Left ventricle myocardium inferior (tissue), 1 donor: Measurements from ENCODE around the gene LARGE1. TPM values are rescaled to one million over a fixed set of nuclear protein-coding genes. Genes with fewer than 3 reads are reported as not detected.

Experiments used
- DNase-seq: peaks from one replicate; pipeline ENCODE4 v3.0.0-alpha.2; 2020
- H3K27ac ChIP-seq: fragments of 200-600 bp; replicated peaks from 2 replicates; pipeline ENCODE4 v1.8.0; 2021
- H3K27me3 ChIP-seq: fragments of 200-600 bp; 2 replicates; pipeline ENCODE4 v1.8.0; 2021; ENCODE audit warnings: low read depth
- H3K36me3 ChIP-seq: fragments of 200-600 bp; 2 replicates; pipeline ENCODE4 v1.8.0; 2021
- H3K4me1 ChIP-seq: fragments of 200-600 bp; 2 replicates; pipeline ENCODE4 v1.8.0; 2021
- H3K4me3 ChIP-seq: fragments of 200-600 bp; 2 replicates; pipeline ENCODE4 v1.8.0; 2021; ENCODE audit warnings: mild to moderate bottlenecking, moderate library complexity
- H3K9me3 ChIP-seq: fragments of 200-600 bp; replicated peaks from 2 replicates; pipeline ENCODE4 v1.8.0; 2021
- intact Hi-C: fragments of 100-400 bp; cut with micrococcal nuclease; formaldehyde crosslinking; loops from one replicate; pipeline ENCODE4 v1.11.0; 2022
- total RNA-seq: library from RNA; stranded (reverse); fragmentation: NEBNext Ultra II Directional; extraction: Animal tissue kit (Norgen Biotek cat#: 25700); gene quantifications from one replicate; pipeline ENCODE4 v1.2.1, GENCODE V29; 2021
- TF ChIP-seq, protein P1 (sequence below): fragments of 200-600 bp; IDR thresholded peaks from 2 replicates; pipeline ENCODE4 v1.8.0; 2021; ENCODE audit warnings: antibody characterized with exemption, mild to moderate bottlenecking, borderline replicate concordance
- donor health status: DM: no; HTN: yes; CAD: no; lungs with severe emphysema.

Gene LARGE1
- total RNA-seq, 1 donor from 2014 or later, result 117 TPM

DNA sequence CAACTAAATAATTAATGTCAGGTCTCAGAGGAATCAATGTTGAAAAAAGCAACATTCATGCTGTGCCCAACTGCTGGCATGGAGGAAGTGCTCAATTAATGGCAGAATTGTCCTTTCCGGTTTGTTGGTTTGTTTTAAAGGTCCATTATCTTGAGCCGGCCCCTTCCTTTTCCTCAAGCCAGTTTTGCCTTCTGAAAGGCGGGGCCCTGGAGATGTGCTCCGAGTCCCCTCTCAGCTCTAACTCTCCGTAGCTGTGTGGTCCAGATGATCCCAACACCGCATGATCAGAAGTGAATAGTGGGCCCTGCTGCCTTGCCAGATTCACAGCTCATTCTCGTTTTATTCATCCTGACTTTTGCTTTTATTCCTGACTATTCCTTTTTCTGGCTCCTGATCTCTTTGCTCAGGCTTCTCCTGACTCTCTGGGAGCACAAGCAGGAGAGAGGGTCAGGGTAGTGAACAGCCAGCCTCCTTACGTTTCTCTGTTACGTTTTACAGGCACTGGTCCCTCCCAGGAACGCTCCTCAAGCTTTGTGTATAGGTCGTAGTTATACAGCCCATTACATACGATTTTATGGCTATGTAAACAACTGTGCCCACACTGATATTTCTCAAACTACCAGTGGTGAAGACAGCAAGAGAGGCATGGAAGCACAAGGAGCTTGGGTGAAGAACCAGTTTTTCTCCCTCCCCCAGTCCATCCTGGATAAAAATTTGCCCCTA, 265.9 kb downstream of the LARGE1 start:
- intact Hi-C loops, result no loop called here
- peaks cover 44% of the 10 kb centered on the region for H3K4me1 ChIP-seq

DNA sequence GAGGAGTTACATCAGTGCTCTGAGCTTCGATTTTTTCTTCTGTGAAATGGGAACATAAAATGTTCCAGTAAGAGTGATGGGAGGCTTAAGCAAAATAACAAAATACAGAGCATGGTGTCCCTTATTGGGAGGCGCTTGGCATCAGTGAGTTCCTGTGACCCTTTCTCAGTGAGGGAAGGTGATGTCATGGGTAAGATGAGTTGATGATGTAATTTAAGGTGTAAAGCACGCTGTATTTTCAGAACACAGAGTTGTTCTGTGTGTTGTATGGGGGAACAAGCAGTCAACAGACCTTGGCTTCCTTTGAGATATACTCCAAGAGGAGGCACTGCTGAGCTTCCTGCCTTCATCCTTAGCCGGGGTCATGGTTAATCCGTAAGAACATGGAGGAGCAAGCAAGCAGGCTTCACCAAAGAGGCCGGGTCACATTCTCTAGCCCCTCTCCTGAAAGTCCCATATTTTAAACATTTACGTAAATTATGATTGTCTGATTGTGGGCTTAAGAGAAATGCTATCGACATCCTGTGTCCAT, 266.7 kb downstream of the LARGE1 start:
- Histone ChIP-seq H3K4me1 (peaks cover 45% of the 10 kb centered on the region), H3K27me3 (no peaks in the 10 kb centered on the region), H3K36me3 (peaks cover 14% of the 10 kb centered on the region), H3K4me3 (no peak overlapping the region), H3K27ac (no peak overlapping the region), H3K9me3 (no peaks in the 10 kb centered on the region)
- intact Hi-C loops, result no loop called here
- no peak for DNase-seq
- TF ChIP-seq, protein P1, sequence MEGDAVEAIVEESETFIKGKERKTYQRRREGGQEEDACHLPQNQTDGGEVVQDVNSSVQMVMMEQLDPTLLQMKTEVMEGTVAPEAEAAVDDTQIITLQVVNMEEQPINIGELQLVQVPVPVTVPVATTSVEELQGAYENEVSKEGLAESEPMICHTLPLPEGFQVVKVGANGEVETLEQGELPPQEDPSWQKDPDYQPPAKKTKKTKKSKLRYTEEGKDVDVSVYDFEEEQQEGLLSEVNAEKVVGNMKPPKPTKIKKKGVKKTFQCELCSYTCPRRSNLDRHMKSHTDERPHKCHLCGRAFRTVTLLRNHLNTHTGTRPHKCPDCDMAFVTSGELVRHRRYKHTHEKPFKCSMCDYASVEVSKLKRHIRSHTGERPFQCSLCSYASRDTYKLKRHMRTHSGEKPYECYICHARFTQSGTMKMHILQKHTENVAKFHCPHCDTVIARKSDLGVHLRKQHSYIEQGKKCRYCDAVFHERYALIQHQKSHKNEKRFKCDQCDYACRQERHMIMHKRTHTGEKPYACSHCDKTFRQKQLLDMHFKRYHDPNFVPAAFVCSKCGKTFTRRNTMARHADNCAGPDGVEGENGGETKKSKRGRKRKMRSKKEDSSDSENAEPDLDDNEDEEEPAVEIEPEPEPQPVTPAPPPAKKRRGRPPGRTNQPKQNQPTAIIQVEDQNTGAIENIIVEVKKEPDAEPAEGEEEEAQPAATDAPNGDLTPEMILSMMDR, result no peak

More for the DNA sequence above, 265.9 kb downstream of the LARGE1 start:
- H3K9me3 ChIP-seq, result no peaks in the 10 kb centered on the region
- TF ChIP-seq, protein P1, result no peak
- DNase-seq, result no peak
- H3K27ac ChIP-seq, result no peak overlapping the region
- H3K4me3 ChIP-seq, result no peak overlapping the region
- H3K27me3 ChIP-seq, result no peaks in the 10 kb centered on the region
- H3K36me3 ChIP-seq, result peaks cover 10% of the 10 kb centered on the region

DNA sequence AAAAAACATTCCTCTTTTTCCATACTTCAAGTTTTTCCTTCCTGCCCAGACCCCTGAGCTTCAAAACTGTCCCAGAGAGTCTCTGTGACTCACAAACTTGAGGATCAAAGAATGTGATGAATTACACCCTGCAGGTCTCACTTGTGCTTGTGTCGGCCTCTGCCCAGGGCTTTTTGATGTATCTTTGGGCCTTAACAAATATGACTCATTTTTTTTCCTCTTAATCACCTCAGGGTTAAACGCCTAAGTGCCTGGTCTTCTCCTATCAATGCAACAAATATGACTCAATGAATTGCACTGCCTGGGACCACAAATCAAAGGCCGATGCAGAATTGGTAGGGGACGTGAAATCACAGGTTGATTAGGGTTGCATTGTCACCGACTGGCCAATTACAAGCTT, 267.7 kb downstream of the LARGE1 start:
- Histone ChIP-seq H3K4me3 (no peak overlapping the region), H3K4me1 (peaks cover 46% of the 10 kb centered on the region), H3K9me3 (peaks cover 4% of the 10 kb centered on the region), H3K36me3 (peaks cover 14% of the 10 kb centered on the region), H3K27ac (no peak overlapping the region), H3K27me3 (no peaks in the 10 kb centered on the region)
- intact Hi-C loops, result no loop called here
- DNase-seq, result no peak
- TF ChIP-seq, protein P1, result no peak

DNA sequence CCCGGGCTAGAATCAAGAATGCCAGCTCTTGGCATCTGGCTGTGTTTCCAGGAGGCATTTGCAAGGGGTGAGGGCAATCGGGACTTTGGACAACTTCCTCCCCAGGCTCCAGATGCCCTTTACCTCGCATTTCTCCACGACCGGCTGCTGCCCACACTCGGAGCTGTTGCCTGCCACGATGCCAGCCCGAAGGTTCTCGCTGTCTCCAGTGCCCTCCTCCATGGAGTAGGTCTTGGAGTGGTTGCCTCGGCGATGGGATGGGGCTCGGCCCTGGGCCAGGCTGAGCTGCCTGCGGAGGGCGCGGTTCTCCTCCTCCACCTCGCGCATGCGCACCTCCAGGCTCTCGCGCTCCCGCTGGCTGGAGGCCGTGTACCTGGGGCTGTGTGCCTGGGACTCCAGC, 270.0 kb downstream of the LARGE1 start:
- no peaks in the 10 kb centered on the region for H3K27me3 ChIP-seq
- peaks cover 16% of the 10 kb centered on the region for H3K9me3 ChIP-seq
- TF ChIP-seq, protein P1, result no peak
- no peak overlapping the region for H3K4me3 ChIP-seq
- H3K36me3 ChIP-seq, result peaks cover 14% of the 10 kb centered on the region
- H3K27ac ChIP-seq, result peak overlapping the region; percentile 39
- peaks cover 40% of the 10 kb centered on the region for H3K4me1 ChIP-seq
- DNase-seq, result no peak
- intact Hi-C loops, result no loop called here

DNA sequence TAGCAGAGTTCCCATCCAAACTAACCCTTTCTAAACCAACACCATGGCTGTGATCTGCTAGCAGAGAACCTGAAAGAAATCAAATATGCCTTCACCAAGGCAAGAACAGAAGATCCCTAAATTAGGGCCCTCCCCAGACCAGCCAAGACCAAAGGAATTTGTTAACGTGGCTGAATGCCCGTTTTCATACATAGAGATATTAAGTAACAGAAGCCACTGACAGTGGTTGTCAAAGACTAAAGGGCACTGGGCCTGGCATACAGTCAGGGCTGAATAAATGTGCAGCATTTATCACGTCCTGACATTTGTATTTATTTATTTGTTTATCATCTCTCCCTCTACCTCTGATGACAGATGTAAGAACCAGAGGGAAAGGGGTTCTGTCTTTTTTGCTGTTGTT, 271.8 kb downstream of the LARGE1 start:
- DNase-seq, result no peak
- Histone ChIP-seq H3K4me3 (no peak overlapping the region), H3K27me3 (no peaks in the 10 kb centered on the region), H3K9me3 (peaks cover 31% of the 10 kb centered on the region), H3K27ac (peak overlapping the region; percentile 23), H3K4me1 (peaks cover 40% of the 10 kb centered on the region), H3K36me3 (peaks cover 14% of the 10 kb centered on the region)
- TF ChIP-seq, protein P1, result no peak
- intact Hi-C loops, result no loop called here
